GM12878 (cell line): ENCODE data around the gene CREB5. TPM values are rescaled to one million over a fixed set of nuclear protein-coding genes. Genes with fewer than 3 reads are reported as not detected.

Experiments
- ATF2 ChIP-seq: IDR thresholded peaks from 2 replicates; pipeline ENCODE4 v1.6.1; 2012; ENCODE audit warnings: low read length, inconsistent platforms
- CHD4 ChIP-seq: fragments of 200-600 bp; sonication (generic); IDR thresholded peaks from 2 replicates; pipeline ENCODE4 v1.6.1; 2016; ENCODE audit warnings: mild to moderate bottlenecking
- CUX1 ChIP-seq: IDR thresholded peaks from 2 replicates; pipeline ENCODE4 v1.6.1; 2012; ENCODE audit warnings: improper control_type of control experiment, low read depth, low read length; ENCODE audit not compliant: insufficient replicate concordance
- DPF2 ChIP-seq: fragments of 450-650 bp; IDR thresholded peaks from 2 replicates; pipeline ENCODE4 v1.6.1; 2017; ENCODE audit warnings: mild to moderate bottlenecking
- E2F8 ChIP-seq: fragments of 450-650 bp; IDR thresholded peaks from 2 replicates; pipeline ENCODE4 v1.6.1; 2018; ENCODE audit warnings: mild to moderate bottlenecking, low read depth, moderate library complexity; ENCODE audit not compliant: partially characterized antibody
- EGR1 ChIP-seq, 2 experiments: IDR thresholded peaks; 1 replicate in 1 of 2; 2 replicates in 1 of 2; pipeline ENCODE4 v1.6.1; 2011 to 2012; ENCODE audit warnings: low read depth in 2 of 2, low read length in 2 of 2, borderline replicate concordance in 1 of 2, mild to moderate bottlenecking in 1 of 2, moderate library complexity in 1 of 2
- FOS ChIP-seq: IDR thresholded peaks from 3 replicates; pipeline ENCODE4 v1.6.1; 2011; ENCODE audit warnings: borderline replicate concordance; ENCODE audit not compliant: insufficient read length; ENCODE audit errors: extremely low read depth
- HCFC1 ChIP-seq: fragments of 150-350 bp; IDR thresholded peaks from 2 replicates; pipeline ENCODE4 v1.6.1; 2014; ENCODE audit warnings: low read length
- HDGF ChIP-seq: fragments of 450-650 bp; IDR thresholded peaks from 2 replicates; pipeline ENCODE4 v1.6.1; 2016; ENCODE audit warnings: antibody characterized with exemption
- KAT2A ChIP-seq: conservative IDR thresholded peaks from 2 replicates; pipeline ENCODE4 v1.6.1; 2011; ENCODE audit warnings: low read depth, low read length; ENCODE audit not compliant: control insufficient read depth
- NFXL1 ChIP-seq: fragments of 450-650 bp; IDR thresholded peaks from 2 replicates; pipeline ENCODE4 v1.6.1; 2017; ENCODE audit warnings: antibody characterized with exemption, mild to moderate bottlenecking, borderline replicate concordance
- NFYB ChIP-seq: IDR thresholded peaks from 2 replicates; pipeline ENCODE4 v1.6.1; 2011; ENCODE audit warnings: low read depth, mild to moderate bottlenecking, low read length, improper control_type of control experiment, moderate library complexity; ENCODE audit not compliant: insufficient read depth
- NR2C2 ChIP-seq: IDR thresholded peaks from 2 replicates; pipeline ENCODE4 v1.6.1; 2011; ENCODE audit warnings: borderline replicate concordance, low read depth; ENCODE audit not compliant: control insufficient read depth, insufficient read length
- RCOR1 ChIP-seq: conservative IDR thresholded peaks from 2 replicates; pipeline ENCODE4 v1.6.1; 2012; ENCODE audit warnings: low read depth, low read length, improper control_type of control experiment
- RFX5 ChIP-seq: IDR thresholded peaks from 2 replicates; pipeline ENCODE4 v1.6.1; 2011; ENCODE audit warnings: low read depth, low read length, improper control_type of control experiment
- SREBF1 ChIP-seq: IDR thresholded peaks from 2 replicates; pipeline ENCODE4 v1.6.1; 2012; ENCODE audit warnings: mild to moderate bottlenecking, low read length
- USF1 ChIP-seq: IDR thresholded peaks from 2 replicates; pipeline ENCODE4 v1.6.1; 2011; ENCODE audit warnings: borderline replicate concordance, low read depth, mild to moderate bottlenecking, moderate library complexity, mixed read lengths, low read length; ENCODE audit not compliant: insufficient read depth; ENCODE audit errors: extremely low read length
- WRNIP1 ChIP-seq: IDR thresholded peaks from 2 replicates; pipeline ENCODE4 v1.6.1; 2011; ENCODE audit warnings: low read depth, low read length, improper control_type of control experiment, borderline replicate concordance
- ZNF24 ChIP-seq: fragments of 450-650 bp; IDR thresholded peaks from 2 replicates; pipeline ENCODE4 v1.6.1; 2017; ENCODE audit warnings: antibody characterized with exemption, mild to moderate bottlenecking
- polyA plus RNA-seq, 11 experiments: library from polyadenylated mRNA; depleted of rRNA in 4 of 11; unstranded in 6 of 11; stranded (reverse) in 5 of 11; fragments of >200 nt; fragmentation: Nextera tagmentation in 4 of 11; fragmentation: Illumina TruSeq in 1 of 11; extraction: Ambion mirVana in 4 of 11; extraction: Trizol in 1 of 11; gene quantifications; 1 replicate in 1 of 11; 2 replicates in 10 of 11; pipeline versions ENCODE4 v1.2.1 to v1.2.3, GENCODE V29; 2011 to 2016; ENCODE audit warnings: inconsistent platforms in 2 of 11, missing spikeins in 2 of 11, low read depth in 1 of 11
- total RNA-seq, 4 experiments: library from RNA; depleted of rRNA in 3 of 4; stranded (reverse); fragments of >200 nt in 3 of 4; fragmentation: Illumina TruSeq in 1 of 4; extraction: Trizol in 1 of 4; gene quantifications; 2 replicates each; pipeline versions ENCODE4 v1.2.1 to v1.2.3, GENCODE V29; 2013 to 2021

Gene CREB5
- total and polyA plus RNA-seq, 10 of the 15 experiments (the other 5 are each of a cell fraction or from before 2014, with no cell fraction given) = 12.9 to 74.1 (median 53.0) TPM

- TF ChIP-seq ATF2 = no peak
- 0 out of 2 replicates have a peak, but pooled peaks have one; percentile 17 for TF ChIP-seq RFX5
- TF ChIP-seq WRNIP1 = no peak
- TF ChIP-seq CUX1 = no peak
- TF ChIP-seq NFXL1 = no peak
- TF ChIP-seq E2F8 = no peak
- no peak for TF ChIP-seq USF1
- TF ChIP-seq FOS = no peak
- TF ChIP-seq KAT2A = no peak
- TF ChIP-seq HCFC1 = no peak
- no peak for TF ChIP-seq EGR1 (IDR thresholded peaks at IDR 0.05; ENCODE audit: borderline replicate concordance in 1 of 2, low read depth in 2 of 2, low read length in 2 of 2)
- TF ChIP-seq ZNF24 = no peak
- TF ChIP-seq SREBF1 = no peak
- TF ChIP-seq DPF2 = peak; percentile 47; the same call in 1 of the 2 replicates
- TF ChIP-seq NFYB = no peak
- TF ChIP-seq CHD4 = no peak
- TF ChIP-seq HDGF = no peak
- TF ChIP-seq NR2C2 = no peak
- no peak for TF ChIP-seq RCOR1
These were observed 441.8 kb downstream of the CREB5 start (continued) for GRCh38 chr7:28853834-28854749.
